Measurements from ENCODE around the gene PCDHGB4. TPM values are rescaled to one million over a fixed set of nuclear protein-coding genes. Genes with fewer than 3 reads are reported as not detected.

The PCDHGB4 gene
- total and polyA plus RNA-seq, 2 of the 4 experiments (the other 2 are of a cell fraction) = 10.0 to 17.6 TPM

DNA sequence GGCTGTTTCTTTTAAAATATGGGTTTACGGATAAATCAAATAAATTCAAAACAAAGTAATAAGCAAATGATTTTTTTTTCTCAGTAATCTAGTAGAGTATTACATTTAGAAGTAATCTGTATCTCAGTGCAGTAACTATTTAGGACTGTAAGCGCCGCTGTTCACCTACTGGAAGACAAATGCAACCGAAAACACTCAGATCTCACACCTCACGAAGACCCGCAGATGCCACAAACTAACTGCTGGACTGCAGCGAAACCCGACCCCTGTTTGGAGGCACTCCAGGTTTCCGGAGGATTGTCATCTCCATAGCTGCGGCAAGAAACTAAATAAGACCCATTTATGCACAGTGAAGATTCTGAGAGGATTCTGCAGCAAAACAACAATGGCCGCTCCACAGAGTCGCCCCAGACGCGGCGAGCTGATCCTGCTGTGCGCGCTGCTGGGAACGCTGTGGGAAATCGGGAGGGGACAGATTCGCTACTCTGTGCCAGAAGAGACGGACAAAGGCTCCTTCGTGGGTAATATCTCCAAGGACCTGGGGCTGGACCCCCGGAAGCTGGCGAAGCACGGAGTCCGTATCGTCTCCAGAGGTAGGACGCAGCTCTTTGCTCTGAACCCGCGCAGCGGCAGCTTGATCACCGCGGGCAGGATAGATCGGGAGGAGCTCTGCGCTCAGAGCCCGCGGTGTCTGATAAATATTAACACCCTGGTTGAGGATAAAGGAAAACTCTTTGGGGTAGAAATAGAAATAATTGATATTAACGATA lies 5.1 kb downstream of the PCDHGB4 start, which contains the start of gene PCDHGA8:
TSS of gene PCDHGA8 (plus strand) at position 205 of the 770 bp plus-strand sequence. CDS start at position 386, 181 bp downstream.
- Histone ChIP-seq H2AFZ (replicated peaks; ENCODE audit: low read length, poor library complexity) (peak within 1 kb of the TSS; percentile 67), H3K56ac (ENCODE audit: extremely low read depth, insufficient read depth, low read length) (no peak within 1 kb of the TSS), H2BK20ac (ENCODE audit: low read depth, low read length) (no peak within 1 kb of the TSS), H4K20me1 (ENCODE audit: insufficient read depth, low read length) (no peaks in the 10 kb centered on the region), H4K5ac (ENCODE audit: low read depth, low read length) (no peak within 1 kb of the TSS), H4K8ac (ENCODE audit: low read depth in 2 of 2, low read length in 2 of 2) (no peak within 1 kb of the TSS), H3K4ac (ENCODE audit: low read depth, low read length) (no peak within 1 kb of the TSS), H3K4me2 (ENCODE audit: low read depth, low read length) (no peak within 1 kb of the TSS; the same call in 1 of the 2 replicates), H3K23ac (ENCODE audit: low read depth, low read length) (no peak within 1 kb of the TSS), H3K18ac (ENCODE audit: low read depth, low read length) (no peak within 1 kb of the TSS), H3K79me1 (ENCODE audit: low read depth in 1 of 2, low read length in 2 of 2) (peaks cover 7% of the 10 kb centered on the region in 2 experiments; a peak in 3 of 4 replicates), H2BK15ac (ENCODE audit: low read depth, low read length) (no peak within 1 kb of the TSS), H4K91ac (ENCODE audit: insufficient read depth, low read depth, low read length) (no peak within 1 kb of the TSS), H3K14ac (replicated peaks; ENCODE audit: low read depth, low read length) (no peak within 1 kb of the TSS), H2AK9ac (replicated peaks; ENCODE audit: low read depth, low read length, poor library complexity) (peak within 1 kb of the TSS; percentile 28), H3K27ac (ENCODE audit: insufficient read depth, low read length) (no peak within 1 kb of the TSS), H3K9me1 (ENCODE audit: insufficient read depth, low read length) (no peaks in the 10 kb centered on the region), H3K9me3 (ENCODE audit: control insufficient read depth, insufficient read depth, low read length) (peaks cover 51% of the 10 kb centered on the region), H3K4me1 (ENCODE audit: control insufficient read depth, insufficient read depth, low read length) (peaks cover 1% of the 10 kb centered on the region; the same call in 1 of the 2 replicates), H2BK120ac (ENCODE audit: low read depth, low read length) (no peak within 1 kb of the TSS), H3K4me3 (ENCODE audit: insufficient read depth, low read depth, low read length) (no peak within 1 kb of the TSS; the same call in 1 of the 2 replicates), H3K27me3 (ENCODE audit: control insufficient read depth, insufficient read depth, low read length) (no peaks in the 10 kb centered on the region), H3K9ac (ENCODE audit: low read depth, low read length) (no peak within 1 kb of the TSS), H2AK5ac (ENCODE audit: low read depth, low read length) (no peak within 1 kb of the TSS), H3K36me3 (ENCODE audit: control insufficient read depth, insufficient read depth, low read length) (peaks cover 24% of the 10 kb centered on the region), H2BK5ac (ENCODE audit: low read depth, low read length, poor library complexity, severe bottlenecking) (no peak within 1 kb of the TSS)
- in situ Hi-C loops (cut with MboI; ENCODE audit: low sequenced_read_pairs) = no loop called here
- ATAC-seq (ENCODE audit: low read depth) = no peak
- ChIA-PET CTCF (no interaction called here), POLR2A (ENCODE audit: unreplicated experiment) (no interaction called here)
- intact Hi-C loops (cut with micrococcal nuclease) = no loop called here
- BruUV-seq (replicated peaks) = no TSS peak
- dilution Hi-C loops (cut with HindIII; ENCODE audit: low sequenced_read_pairs, unreplicated experiment) = no loop called here
- peak; percentile 30; the same call in 1 of the 2 replicates for TF ChIP-seq RAD21 (IDR thresholded peaks at IDR 0.05; ENCODE audit: low read length)
- no peak for TF ChIP-seq NFE2L2 (IDR thresholded peaks at IDR 0.05; ENCODE audit: low read depth, low read length)
- TF ChIP-seq, protein P1, sequence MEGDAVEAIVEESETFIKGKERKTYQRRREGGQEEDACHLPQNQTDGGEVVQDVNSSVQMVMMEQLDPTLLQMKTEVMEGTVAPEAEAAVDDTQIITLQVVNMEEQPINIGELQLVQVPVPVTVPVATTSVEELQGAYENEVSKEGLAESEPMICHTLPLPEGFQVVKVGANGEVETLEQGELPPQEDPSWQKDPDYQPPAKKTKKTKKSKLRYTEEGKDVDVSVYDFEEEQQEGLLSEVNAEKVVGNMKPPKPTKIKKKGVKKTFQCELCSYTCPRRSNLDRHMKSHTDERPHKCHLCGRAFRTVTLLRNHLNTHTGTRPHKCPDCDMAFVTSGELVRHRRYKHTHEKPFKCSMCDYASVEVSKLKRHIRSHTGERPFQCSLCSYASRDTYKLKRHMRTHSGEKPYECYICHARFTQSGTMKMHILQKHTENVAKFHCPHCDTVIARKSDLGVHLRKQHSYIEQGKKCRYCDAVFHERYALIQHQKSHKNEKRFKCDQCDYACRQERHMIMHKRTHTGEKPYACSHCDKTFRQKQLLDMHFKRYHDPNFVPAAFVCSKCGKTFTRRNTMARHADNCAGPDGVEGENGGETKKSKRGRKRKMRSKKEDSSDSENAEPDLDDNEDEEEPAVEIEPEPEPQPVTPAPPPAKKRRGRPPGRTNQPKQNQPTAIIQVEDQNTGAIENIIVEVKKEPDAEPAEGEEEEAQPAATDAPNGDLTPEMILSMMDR (conservative IDR thresholded peaks at IDR 0.05; ENCODE audit: low read depth, low read length) = peak; percentile 40
- DNase-seq = peak; percentile 49
- WGBS, 2 experiments (ENCODE audit: extremely low coverage in 2 of 2, insufficient read length in 1 of 2) = 33% methylated on average over 9 of the region's 38 CpGs; no CpG with 5 or more reads in 1 of the 2 experiments
